ENCODE data around the gene OPN1MW.

GRCh38 chrX:154142950-154143745 lies 39.2 kb upstream of the OPN1MW start:
- TF ChIP-seq EZH2phosphoT487 (IDR thresholded peaks at IDR 0.05; ENCODE audit: borderline replicate concordance, low read depth) (no peak), REST (IDR thresholded peaks at IDR 0.05; ENCODE audit: low read depth, low read length) (no peak), ZBTB33 (IDR thresholded peaks at IDR 0.05; ENCODE audit: borderline replicate concordance, low read depth) (no peak), CTCF (IDR thresholded peaks at IDR 0.05) (no peak), GABPA (IDR thresholded peaks at IDR 0.05; ENCODE audit: low read depth) (no peak), EP300 (IDR thresholded peaks at IDR 0.05; ENCODE audit: borderline replicate concordance in 1 of 2, low read depth in 1 of 2, low read length in 1 of 2) (no peak), TAF1 (IDR thresholded peaks at IDR 0.05; ENCODE audit: borderline replicate concordance, low read depth, low read length) (no peak), PBX3 (IDR thresholded peaks at IDR 0.05) (no peak), NFIC (IDR thresholded peaks at IDR 0.05; ENCODE audit: borderline replicate concordance) (no peak)

Data from SK-N-SH (cell line).